ENCODE measurements around the gene YBEY. TPM values are rescaled to one million over a fixed set of nuclear protein-coding genes. Genes with fewer than 3 reads are reported as not detected.

YBEY gene
- total RNA-seq, 1 experiment from 2014 or later = 18.8 TPM

- POLR2A ChIA-PET (ENCODE audit: low non-redundant PET) = interaction anchor here (0.7 kb wide), 1 partner anchor 332 kb away, joined by 3 read pairs; no protein-coding TSS in a partner anchor
- intact Hi-C loops (cut with micrococcal nuclease; ENCODE audit: unreplicated experiment) = no loop called here
- Histone ChIP-seq H3K4me1 (ENCODE audit: insufficient read depth, low read length, poor library complexity, severe bottlenecking) (no peaks in the 10 kb centered on the region), H3K36me3 (ENCODE audit: insufficient read depth, low read length, poor library complexity, severe bottlenecking) (peaks cover 88% of the 10 kb centered on the region), H3K4me3 (ENCODE audit: low read depth, low read length, poor library complexity, severe bottlenecking) (no peak overlapping the region), H3K9me3 (ENCODE audit: low read depth, low read length, poor library complexity, severe bottlenecking) (no peaks in the 10 kb centered on the region), H3K27me3 (replicated peaks; ENCODE audit: insufficient read depth, low read depth, low read length, poor library complexity) (no peaks in the 10 kb centered on the region), H3K27ac (ENCODE audit: low read depth, low read length, poor library complexity, severe bottlenecking) (no peak overlapping the region)
- TF ChIP-seq CTCF (conservative IDR thresholded peaks at IDR 0.05; ENCODE audit: low read depth, low read length) = no peak
- no peak for TF ChIP-seq EZH2 (IDR thresholded peaks at IDR 0.05; ENCODE audit: borderline replicate concordance, low read depth, low read length, poor library complexity, severe bottlenecking)
- CTCF ChIA-PET = interaction anchor here (0.6 kb wide), 1 partner anchor 18 kb away, joined by 10 read pairs; no protein-coding TSS in a partner anchor
- BruUV-seq (replicated peaks) = no TSS peak
- no peak for DNase-seq (ENCODE audit: low spot score)
These were observed 31.0 kb upstream of the YBEY start for GRCh38 chr21:46255166-46255565.

- no peak overlapping the region for H3K4me3 ChIP-seq (ENCODE audit: low read depth, low read length, poor library complexity, severe bottlenecking)
- BruUV-seq (replicated peaks) = no TSS peak
- peaks cover 88% of the 10 kb centered on the region for H3K36me3 ChIP-seq (ENCODE audit: insufficient read depth, low read length, poor library complexity, severe bottlenecking)
- intact Hi-C loops (cut with micrococcal nuclease; ENCODE audit: unreplicated experiment) = no loop called here
- CTCF ChIA-PET = interaction anchor here (0.6 kb wide), 1 partner anchor 18 kb away, joined by 10 read pairs; no protein-coding TSS in a partner anchor
- TF ChIP-seq CTCF (conservative IDR thresholded peaks at IDR 0.05; ENCODE audit: low read depth, low read length) = no peak
- no peak for TF ChIP-seq EZH2 (IDR thresholded peaks at IDR 0.05; ENCODE audit: borderline replicate concordance, low read depth, low read length, poor library complexity, severe bottlenecking)
- no peaks in the 10 kb centered on the region for H3K4me1 ChIP-seq (ENCODE audit: insufficient read depth, low read length, poor library complexity, severe bottlenecking)
- no peak for DNase-seq (ENCODE audit: low spot score)
- POLR2A ChIA-PET (ENCODE audit: low non-redundant PET) = interaction anchor here (0.7 kb wide), 1 partner anchor 333 kb away, joined by 3 read pairs; no protein-coding TSS in a partner anchor
- no peaks in the 10 kb centered on the region for H3K27me3 ChIP-seq (replicated peaks; ENCODE audit: insufficient read depth, low read depth, low read length, poor library complexity)
- no peak overlapping the region for H3K27ac ChIP-seq (ENCODE audit: low read depth, low read length, poor library complexity, severe bottlenecking)
- no peaks in the 10 kb centered on the region for H3K9me3 ChIP-seq (ENCODE audit: low read depth, low read length, poor library complexity, severe bottlenecking)
These were observed 30.3 kb upstream of the YBEY start for GRCh38 chr21:46255758-46256337.

- no peak overlapping the region for H3K27ac ChIP-seq (ENCODE audit: low read depth, low read length, poor library complexity, severe bottlenecking)
- CTCF ChIA-PET = no interaction called here
- peaks cover 86% of the 10 kb centered on the region for H3K36me3 ChIP-seq (ENCODE audit: insufficient read depth, low read length, poor library complexity, severe bottlenecking)
- intact Hi-C loops (cut with micrococcal nuclease; ENCODE audit: unreplicated experiment) = no loop called here
- no peak overlapping the region for H3K4me3 ChIP-seq (ENCODE audit: low read depth, low read length, poor library complexity, severe bottlenecking)
- no peaks in the 10 kb centered on the region for H3K27me3 ChIP-seq (replicated peaks; ENCODE audit: insufficient read depth, low read depth, low read length, poor library complexity)
- no peaks in the 10 kb centered on the region for H3K4me1 ChIP-seq (ENCODE audit: insufficient read depth, low read length, poor library complexity, severe bottlenecking)
- BruUV-seq (replicated peaks) = no TSS peak
- H3K9me3 ChIP-seq (ENCODE audit: low read depth, low read length, poor library complexity, severe bottlenecking) = no peaks in the 10 kb centered on the region
- POLR2A ChIA-PET (ENCODE audit: low non-redundant PET) = no interaction called here
- TF ChIP-seq CTCF (conservative IDR thresholded peaks at IDR 0.05; ENCODE audit: low read depth, low read length) (no peak), EZH2 (IDR thresholded peaks at IDR 0.05; ENCODE audit: borderline replicate concordance, low read depth, low read length, poor library complexity, severe bottlenecking) (no peak)
- no peak for DNase-seq (ENCODE audit: low spot score)
These were observed 29.6 kb upstream of the YBEY start for GRCh38 chr21:46256501-46256994.
